Stimulated activated naive CD8-positive, alpha-beta T cell treated with anti-CD3 and anti-CD28 coated beads, Interleukin-15, amount 100 ng/mL, for 72 hours (primary cell): ENCODE results near the gene APBB3.
A peak's percentile ranks its signal among the peaks of the same experiment; 100 is the strongest.

ENCODE experiments used
- ATAC-seq: fragments of 150-1000 bp; cut with Tn5 transposase; 2 replicates; pipeline ENCODE4 v1.10.0; 2021; ENCODE audit warnings: mild to moderate bottlenecking, moderate library complexity
- DNase-seq, 2 donors: peaks; one replicate each; pipeline ENCODE4 v3.0.0; 2021 to 2022
- H3K27ac Mint-ChIP-seq, 2 donors: one replicate each; pipeline ENCODE4 v1.8.0; 2022; ENCODE audit warnings: mild to moderate bottlenecking in 2 of 2, mixed read lengths in 2 of 2, moderate library complexity in 2 of 2
- H3K27me3 Mint-ChIP-seq: one replicate; pipeline ENCODE4 v1.8.0; 2022; ENCODE audit warnings: mixed read lengths
- H3K4me1 Mint-ChIP-seq: one replicate; pipeline ENCODE4 v1.8.0; 2022; ENCODE audit warnings: mild to moderate bottlenecking, mixed read lengths
- H3K4me3 Mint-ChIP-seq, 2 donors: one replicate each; pipeline ENCODE4 v1.8.0; 2022; ENCODE audit warnings: mild to moderate bottlenecking in 2 of 2, mixed read lengths in 2 of 2, moderate library complexity in 1 of 2
- H3K9me3 Mint-ChIP-seq, 2 donors: one replicate each; pipeline ENCODE4 v1.8.0; 2022; ENCODE audit warnings: mixed read lengths in 2 of 2

Gene APBB3

DNA sequence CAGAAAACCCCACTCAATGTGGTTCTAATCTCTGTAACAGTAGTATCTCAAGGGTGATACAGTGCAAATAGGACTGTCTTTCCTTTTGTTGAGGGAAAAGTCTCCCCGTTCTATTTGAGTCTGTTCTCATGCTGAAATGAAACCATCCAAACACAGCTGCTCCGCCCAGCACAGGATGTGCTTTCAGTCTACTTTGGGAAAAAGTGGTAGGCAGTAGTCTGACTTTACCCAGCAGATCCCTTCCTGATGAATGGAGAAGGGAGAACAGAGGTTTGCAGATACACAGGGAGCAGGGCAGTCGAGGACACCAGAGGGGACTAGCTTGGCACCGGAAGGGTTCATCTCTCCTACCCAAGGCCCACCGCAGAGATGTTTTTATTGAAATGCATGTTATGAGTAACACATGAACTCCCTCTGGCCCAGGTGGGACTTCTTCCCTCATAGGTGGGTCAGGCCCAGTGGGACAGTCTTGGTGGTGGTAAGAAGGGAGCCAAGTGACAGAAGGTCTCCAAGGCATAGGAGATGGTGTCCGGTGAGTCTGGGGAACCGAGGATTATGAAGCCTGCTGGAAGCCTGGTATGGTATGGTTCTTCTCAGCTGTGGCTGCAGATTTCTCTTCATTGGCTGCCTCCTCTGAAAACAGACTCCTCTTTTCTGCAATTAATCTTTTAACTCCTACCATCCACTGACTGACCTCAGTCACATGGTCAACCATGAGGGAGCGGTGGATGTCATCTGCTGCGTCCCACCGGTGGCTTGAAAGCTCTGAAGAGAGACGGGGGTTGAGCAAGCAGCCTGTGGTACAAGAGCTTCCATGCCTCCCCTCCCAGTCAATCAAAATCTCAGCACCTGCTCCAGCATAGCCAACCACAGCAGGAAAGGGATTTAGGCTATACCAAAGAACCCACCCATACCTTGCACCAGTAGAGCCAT lies 14.0 kb downstream of the APBB3 start:
- DNase-seq (no peak), ATAC-seq (no peak)
- Mint-ChIP-seq H3K9me3 (no peaks in the 10 kb centered on the region), H3K27me3 (no peaks in the 10 kb centered on the region), H3K4me1 (peaks cover 80% of the 10 kb centered on the region), H3K4me3 (peak overlapping the region; percentile 5 to 9), H3K27ac (peak overlapping the region; percentile 3 to 22)

DNA sequence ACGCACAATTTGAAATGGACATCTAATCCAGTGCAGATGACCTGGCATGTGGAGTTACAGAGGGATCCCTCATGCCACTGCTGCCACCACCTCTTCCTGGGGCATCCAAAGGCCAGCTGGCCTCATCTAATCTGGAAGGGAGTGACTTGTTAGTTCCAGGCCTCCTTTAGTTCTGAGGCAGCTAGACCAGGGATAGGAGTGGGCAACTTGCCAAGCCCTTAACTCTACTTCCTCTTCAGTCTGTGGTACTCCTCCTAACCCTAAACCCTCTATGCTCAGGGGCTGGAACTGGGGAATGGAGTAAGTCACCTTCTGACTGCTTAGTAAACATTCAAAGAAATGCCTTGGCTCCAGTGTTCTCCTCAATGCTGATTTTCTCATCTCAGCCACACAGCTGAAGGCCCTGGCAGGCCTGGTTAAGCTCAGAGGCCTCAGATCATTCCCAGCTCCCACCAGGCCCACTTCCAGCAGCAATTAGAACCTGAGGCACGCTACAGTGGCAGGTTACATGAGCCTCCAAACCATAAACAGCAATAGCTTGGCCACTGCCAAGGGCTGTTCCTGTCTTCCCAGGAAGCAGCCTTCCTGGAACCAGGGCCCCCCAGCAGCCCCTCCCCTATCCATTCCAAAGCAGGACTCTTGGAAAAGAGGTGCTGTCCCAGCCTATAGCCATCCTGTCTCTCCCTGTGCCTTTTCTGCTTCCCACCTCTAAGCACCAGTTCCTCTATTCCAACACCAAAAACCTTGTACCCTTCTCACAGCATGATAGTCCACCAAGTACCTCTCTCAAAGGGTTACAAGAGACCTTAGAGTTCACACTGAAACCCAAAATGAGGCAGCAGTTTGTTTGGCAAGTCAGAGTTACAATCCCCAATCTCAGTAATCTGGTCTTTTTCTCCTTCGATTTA lies 14.9 kb downstream of the APBB3 start:
- H3K27me3 Mint-ChIP-seq: no peaks in the 10 kb centered on the region
- no peaks in the 10 kb centered on the region for H3K9me3 Mint-ChIP-seq
- peaks cover 71% of the 10 kb centered on the region for H3K4me1 Mint-ChIP-seq
- peak overlapping the region; percentile 29 to 34 for H3K27ac Mint-ChIP-seq
- DNase-seq (no peak), ATAC-seq (no peak)
- peak overlapping the region; percentile 63 to 94 for H3K4me3 Mint-ChIP-seq

DNA sequence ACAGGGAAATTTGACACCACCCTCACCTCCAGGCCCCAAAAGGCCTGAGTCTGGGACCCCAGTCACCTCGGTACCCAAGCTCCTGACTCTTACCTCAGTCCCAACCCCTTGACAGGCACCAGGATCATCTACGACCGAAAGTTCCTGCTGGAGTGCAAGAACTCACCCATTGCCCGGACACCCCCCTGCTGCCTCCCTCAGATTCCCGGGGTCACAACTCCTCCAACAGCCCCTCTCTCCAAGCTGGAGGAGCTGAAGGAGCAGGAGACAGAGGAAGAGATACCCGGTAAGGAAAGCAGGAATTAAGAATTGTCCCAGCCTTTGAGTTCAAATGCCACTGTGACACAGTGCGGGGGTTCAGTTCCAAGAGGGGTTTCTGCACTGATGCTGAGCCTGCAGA lies 15.6 kb downstream of the APBB3 start:
- ATAC-seq (no peak), DNase-seq (no peak)
- H3K27ac Mint-ChIP-seq: peak overlapping the region; percentile 43 to 96
- H3K9me3 Mint-ChIP-seq: no peaks in the 10 kb centered on the region
- peak overlapping the region; percentile 94 to 95 for H3K4me3 Mint-ChIP-seq
- no peaks in the 10 kb centered on the region for H3K27me3 Mint-ChIP-seq
- H3K4me1 Mint-ChIP-seq: peaks cover 64% of the 10 kb centered on the region

DNA sequence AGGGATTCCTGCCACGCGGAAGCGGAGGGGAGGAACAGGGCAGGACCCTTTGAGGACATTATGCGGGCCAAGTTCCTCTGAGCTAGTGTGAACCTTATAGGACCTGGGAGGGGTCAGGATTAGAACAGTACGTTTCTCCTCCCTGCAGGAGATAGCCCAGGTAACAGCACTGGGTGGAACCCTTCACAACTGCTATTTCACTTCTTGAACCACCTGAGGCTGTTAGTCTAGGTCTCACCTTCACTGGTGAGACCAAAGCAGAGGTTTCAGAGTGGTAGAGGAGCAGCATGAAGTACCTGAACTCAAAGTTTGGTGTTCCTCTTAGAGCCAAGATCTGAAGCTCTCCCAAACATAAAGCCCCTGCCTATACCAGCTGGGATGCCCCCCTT lies 16.1 kb downstream of the APBB3 start:
- peak overlapping the region; percentile 94 to 95 for H3K4me3 Mint-ChIP-seq
- ATAC-seq (peak; percentile 32), DNase-seq (no peak)
- H3K9me3 Mint-ChIP-seq: no peaks in the 10 kb centered on the region
- H3K27ac Mint-ChIP-seq: peak overlapping the region; percentile 96 to 99
- H3K27me3 Mint-ChIP-seq: no peaks in the 10 kb centered on the region
- H3K4me1 Mint-ChIP-seq: peaks cover 59% of the 10 kb centered on the region

DNA sequence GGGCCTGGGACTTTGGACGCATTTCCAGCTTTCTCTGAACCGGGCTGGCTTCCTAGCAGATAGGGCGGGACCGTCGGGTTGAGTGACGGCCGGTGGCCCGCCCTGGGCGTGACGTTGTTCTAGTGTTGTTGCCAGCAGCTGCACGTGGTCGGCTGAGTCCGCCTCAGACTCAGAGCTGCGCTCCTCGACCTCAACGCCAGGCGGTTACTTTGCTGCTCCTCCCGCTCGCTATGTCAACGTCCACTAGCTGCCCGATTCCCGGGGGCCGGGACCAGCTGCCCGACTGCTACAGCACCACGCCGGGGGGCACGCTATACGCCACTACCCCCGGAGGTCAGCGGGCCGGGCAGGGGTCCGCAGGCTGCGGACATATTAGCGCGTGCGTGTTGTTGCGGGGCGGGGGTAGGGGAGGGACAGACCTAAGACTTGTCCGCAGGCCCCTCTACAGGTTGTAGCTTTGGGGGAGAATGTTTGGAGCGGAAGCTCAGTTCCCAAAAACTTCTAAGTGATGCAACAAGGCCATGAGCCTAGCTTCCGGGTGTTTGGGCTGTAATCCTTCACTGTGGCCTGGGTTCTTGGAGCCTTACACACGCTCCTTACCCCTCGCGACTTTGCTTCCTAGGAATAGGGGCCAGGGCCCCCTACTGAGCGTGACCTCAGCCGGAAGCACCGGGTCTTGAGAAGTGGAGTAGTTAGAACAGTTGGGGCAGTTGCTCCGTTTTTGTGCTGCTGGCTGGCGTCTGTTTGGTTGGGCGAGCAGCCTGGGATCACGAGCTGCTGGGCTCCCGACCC lies 16.7 kb downstream of the APBB3 start, which contains the start of gene EIF4EBP3:
EIF4EBP3 (plus strand) TSS at position 155 of the 792 bp plus-strand sequence; CDS start at position 231, 76 bp downstream.
- Mint-ChIP-seq H3K4me1 (peaks cover 53% of the 10 kb centered on the region), H3K27ac (peak within 1 kb of the TSS; percentile 96 to 99), H3K27me3 (no peaks in the 10 kb centered on the region), H3K9me3 (no peaks in the 10 kb centered on the region), H3K4me3 (peak within 1 kb of the TSS; percentile 94 to 95)
- DNase-seq: peak; percentile 81 to 88
- peak; percentile 96 for ATAC-seq

DNA sequence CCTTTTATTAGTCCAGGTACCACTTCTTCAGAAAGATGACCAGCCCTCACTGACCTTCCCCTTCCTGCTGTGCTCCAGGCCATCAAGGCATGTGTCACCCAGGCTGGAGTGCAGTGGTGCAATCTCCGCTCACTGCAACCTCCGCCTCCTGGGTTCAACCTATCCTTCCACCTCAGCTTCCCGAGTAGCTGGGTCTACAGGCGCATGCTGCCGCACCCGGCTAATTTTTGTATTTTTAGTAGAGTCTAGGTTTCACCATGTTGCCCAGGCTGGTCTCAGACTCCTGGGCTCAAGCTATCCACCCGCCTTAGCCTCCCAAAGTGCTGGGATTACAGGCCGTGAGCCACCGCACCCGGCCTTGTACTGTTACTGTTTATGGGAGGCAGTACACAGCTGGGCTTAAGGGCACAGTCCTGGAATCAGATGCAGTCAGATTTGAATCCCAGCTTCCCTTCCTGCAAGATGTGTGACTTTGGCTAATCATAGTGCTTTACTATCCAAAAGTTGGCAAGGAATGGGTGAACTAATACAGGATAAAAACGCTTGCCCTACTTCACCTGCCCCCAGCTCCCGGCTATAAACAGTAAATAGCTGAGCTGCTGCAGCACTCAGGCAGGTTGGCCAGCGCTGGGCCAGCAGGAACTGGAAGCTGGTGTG lies 17.4 kb downstream of the APBB3 start:
- no peak for DNase-seq
- H3K27me3 Mint-ChIP-seq: no peaks in the 10 kb centered on the region
- H3K9me3 Mint-ChIP-seq: no peaks in the 10 kb centered on the region
- H3K4me1 Mint-ChIP-seq: peaks cover 50% of the 10 kb centered on the region
- ATAC-seq: no peak
- peak overlapping the region; percentile 96 to 99 for H3K27ac Mint-ChIP-seq
- peak overlapping the region; percentile 94 to 95 for H3K4me3 Mint-ChIP-seq

DNA sequence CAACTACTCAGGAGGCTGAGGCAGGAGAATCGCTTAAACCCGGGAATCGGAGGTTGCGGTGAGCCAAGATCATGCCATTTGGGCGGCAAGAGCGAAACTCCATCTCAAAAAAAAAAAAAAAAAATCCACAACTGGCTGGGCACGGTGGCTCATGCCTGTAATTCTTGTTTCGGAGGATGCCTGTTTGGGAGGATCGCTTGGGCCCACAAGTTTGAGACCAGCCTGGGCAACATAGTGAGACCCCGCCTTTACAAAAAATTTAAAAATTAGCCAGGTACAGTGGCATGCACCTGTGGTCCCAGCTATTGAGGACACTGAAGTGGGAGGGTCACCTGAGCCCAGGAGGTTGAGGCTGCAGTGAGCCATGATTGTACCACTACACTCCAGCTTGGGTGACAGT lies 18.8 kb downstream of the APBB3 start:
- no peak overlapping the region for H3K4me3 Mint-ChIP-seq
- H3K27ac Mint-ChIP-seq: no peak overlapping the region
- no peak for DNase-seq
- H3K9me3 Mint-ChIP-seq: no peaks in the 10 kb centered on the region
- H3K27me3 Mint-ChIP-seq: no peaks in the 10 kb centered on the region
- ATAC-seq: no peak
- peaks cover 40% of the 10 kb centered on the region for H3K4me1 Mint-ChIP-seq

DNA sequence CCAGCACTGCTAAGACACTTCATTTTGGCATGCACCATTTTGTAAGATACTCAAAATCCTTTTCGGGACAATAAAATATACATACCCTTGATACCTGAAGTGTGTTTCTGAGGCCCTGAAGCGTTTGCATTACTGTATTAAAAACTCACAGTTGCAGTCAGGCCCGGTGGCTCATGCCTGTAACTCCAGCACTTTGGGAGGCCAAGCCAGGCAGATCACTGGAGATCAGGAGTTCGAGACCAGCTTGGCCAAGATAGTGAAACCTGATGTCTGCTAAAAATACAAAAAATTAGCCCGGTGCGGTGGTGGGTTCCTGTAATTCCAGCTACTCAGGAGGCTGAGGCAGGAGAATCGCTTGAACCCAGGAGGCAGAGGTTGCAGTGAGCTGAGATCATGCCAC lies 19.4 kb downstream of the APBB3 start:
- Mint-ChIP-seq H3K4me3 (no peak overlapping the region), H3K9me3 (no peaks in the 10 kb centered on the region), H3K27me3 (no peaks in the 10 kb centered on the region), H3K4me1 (peaks cover 34% of the 10 kb centered on the region), H3K27ac (no peak overlapping the region)
- ATAC-seq (no peak), DNase-seq (no peak)

DNA sequence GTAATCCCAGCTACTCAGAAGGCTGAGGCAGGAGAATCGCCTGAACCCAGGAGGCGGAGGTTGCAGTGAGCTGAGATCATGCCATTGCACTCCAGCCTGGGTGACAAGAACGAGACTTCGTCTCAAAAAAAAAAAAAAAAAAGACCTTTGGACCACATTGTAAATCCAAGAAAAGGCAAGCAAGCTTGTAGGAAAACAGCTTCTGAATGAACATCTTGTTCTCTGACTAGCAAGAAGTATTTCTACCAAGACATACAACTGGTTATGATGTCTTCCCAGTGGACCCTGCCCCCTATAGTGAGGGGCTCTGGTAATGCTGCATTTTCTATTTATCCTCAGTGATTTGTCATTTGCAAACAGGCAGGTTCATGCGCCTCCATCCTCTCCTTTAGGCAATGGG lies 21.4 kb downstream of the APBB3 start:
- H3K4me3 Mint-ChIP-seq: no peak overlapping the region
- no peak overlapping the region for H3K27ac Mint-ChIP-seq
- H3K9me3 Mint-ChIP-seq: no peaks in the 10 kb centered on the region
- ATAC-seq: no peak
- peaks cover 14% of the 10 kb centered on the region for H3K4me1 Mint-ChIP-seq
- no peaks in the 10 kb centered on the region for H3K27me3 Mint-ChIP-seq
- no peak for DNase-seq

DNA sequence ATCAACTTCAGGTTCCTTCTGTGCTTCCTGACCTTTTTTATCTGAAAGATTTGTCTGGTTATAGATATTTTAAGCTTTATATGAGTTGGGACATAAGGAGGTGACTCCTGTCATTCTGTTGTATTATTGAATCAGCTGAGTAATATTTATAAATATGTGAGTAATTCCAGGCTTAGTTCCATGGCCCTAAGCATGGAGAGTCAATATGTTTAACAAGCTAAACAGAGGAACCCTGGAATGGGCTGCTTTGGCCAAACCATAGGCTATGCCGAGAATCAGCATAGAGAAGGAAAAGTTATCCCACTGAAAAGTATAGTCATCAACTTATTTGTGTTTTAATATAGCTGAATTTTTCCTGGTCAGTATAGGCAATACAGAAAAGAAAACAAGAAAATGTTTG lies 24.2 kb downstream of the APBB3 start:
- H3K27ac Mint-ChIP-seq: no peak overlapping the region
- no peak overlapping the region for H3K4me3 Mint-ChIP-seq

DNA sequence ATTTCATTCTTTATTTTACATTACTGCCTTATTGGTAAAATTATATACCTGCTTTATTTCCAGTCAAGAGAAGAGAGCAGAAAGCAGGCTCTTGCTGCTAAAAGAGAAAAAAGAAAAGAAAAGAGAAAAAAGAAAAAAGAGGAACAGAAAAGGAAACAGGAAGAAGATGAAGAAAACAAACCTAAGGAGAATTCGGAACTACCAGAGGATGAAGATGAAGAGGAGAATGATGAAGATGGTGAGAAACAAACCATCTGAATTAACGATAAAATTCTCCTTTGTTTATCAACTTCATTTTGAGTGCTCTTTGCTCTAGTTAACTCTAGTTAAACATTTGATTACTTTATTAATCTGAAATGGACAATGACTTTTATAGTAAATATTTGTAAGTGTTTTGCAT lies 40.4 kb downstream of the APBB3 start:
- Mint-ChIP-seq H3K27ac (no peak overlapping the region), H3K4me3 (no peak overlapping the region), H3K27me3 (no peaks in the 10 kb centered on the region), H3K9me3 (no peaks in the 10 kb centered on the region), H3K4me1 (no peaks in the 10 kb centered on the region)
- no peak for ATAC-seq
- DNase-seq: no peak

More for the DNA sequence above, 24.2 kb downstream of the APBB3 start:
- no peak for DNase-seq
- Mint-ChIP-seq H3K27me3 (no peaks in the 10 kb centered on the region), H3K9me3 (no peaks in the 10 kb centered on the region), H3K4me1 (peaks cover 6% of the 10 kb centered on the region)
- no peak for ATAC-seq

DNA sequence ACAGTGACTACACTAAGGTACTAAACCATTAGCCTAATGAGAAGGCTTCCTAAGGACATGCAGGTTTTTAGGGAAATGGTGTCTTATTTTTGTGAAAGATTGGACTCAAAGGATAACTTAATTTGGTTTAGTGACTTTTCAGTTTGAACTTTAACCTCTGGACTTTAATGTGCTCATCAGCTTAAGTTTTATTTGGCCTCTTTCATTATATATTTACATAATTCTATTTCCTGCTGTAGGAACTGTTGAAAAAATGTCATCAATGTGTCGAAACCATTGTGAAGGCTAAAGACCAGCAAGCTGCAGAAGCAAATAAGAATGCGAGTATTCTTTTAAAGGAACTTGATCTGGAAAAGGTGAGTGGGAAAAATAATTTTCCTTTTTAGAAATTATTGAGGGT lies 51.3 kb downstream of the APBB3 start:
- Mint-ChIP-seq H3K27me3 (no peaks in the 10 kb centered on the region), H3K9me3 (no peaks in the 10 kb centered on the region), H3K4me1 (no peaks in the 10 kb centered on the region), H3K4me3 (no peak overlapping the region), H3K27ac (no peak overlapping the region)
- ATAC-seq (no peak), DNase-seq (no peak)

DNA sequence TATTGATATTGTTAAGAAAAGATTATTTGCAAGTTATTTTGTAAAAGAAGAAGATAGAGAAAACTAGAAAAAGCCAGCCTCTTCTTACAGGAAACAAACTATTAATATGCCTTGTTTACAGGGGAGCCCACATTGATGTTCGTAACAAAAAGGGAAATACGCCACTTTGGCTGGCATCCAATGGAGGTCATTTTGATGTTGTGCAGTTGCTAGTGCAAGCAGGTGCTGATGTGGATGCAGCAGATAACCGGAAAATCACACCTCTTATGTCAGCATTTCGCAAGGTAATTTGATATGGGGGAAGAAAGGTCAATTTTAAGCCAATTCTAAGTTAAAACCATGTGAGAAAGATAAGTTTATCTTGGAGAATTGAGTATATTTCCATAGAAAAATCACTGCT lies 54.5 kb downstream of the APBB3 start:
- H3K4me3 Mint-ChIP-seq: no peak overlapping the region

More for the DNA sequence above, 54.5 kb downstream of the APBB3 start:
- Mint-ChIP-seq H3K9me3 (no peaks in the 10 kb centered on the region), H3K4me1 (no peaks in the 10 kb centered on the region), H3K27me3 (no peaks in the 10 kb centered on the region), H3K27ac (no peak overlapping the region)
- DNase-seq: no peak
- no peak for ATAC-seq
